ENCODE results near the gene CHP2.

- TF ChIP-seq ZNF214 (tag by site-specific recombination; IDR thresholded peaks at IDR 0.05; ENCODE audit: borderline replicate concordance) (no peak), CTCF (tag by site-specific recombination; IDR thresholded peaks at IDR 0.05) (no peak), ZNF121 (tag by site-specific recombination; IDR thresholded peaks at IDR 0.05) (no peak), ZNF645 (tag by site-specific recombination; IDR thresholded peaks at IDR 0.05) (no peak)
Measured at GRCh38 chr16:23741675-23742303, 13.0 kb upstream of the CHP2 start.

All from HEK293 (cell line).